ENCODE results near the gene ITPR2. TPM values are rescaled to one million over a fixed set of nuclear protein-coding genes. Genes with fewer than 3 reads are reported as not detected.

The ITPR2 gene
- total RNA-seq, 1 donor from 2014 or later: 15.8 TPM

DNA sequence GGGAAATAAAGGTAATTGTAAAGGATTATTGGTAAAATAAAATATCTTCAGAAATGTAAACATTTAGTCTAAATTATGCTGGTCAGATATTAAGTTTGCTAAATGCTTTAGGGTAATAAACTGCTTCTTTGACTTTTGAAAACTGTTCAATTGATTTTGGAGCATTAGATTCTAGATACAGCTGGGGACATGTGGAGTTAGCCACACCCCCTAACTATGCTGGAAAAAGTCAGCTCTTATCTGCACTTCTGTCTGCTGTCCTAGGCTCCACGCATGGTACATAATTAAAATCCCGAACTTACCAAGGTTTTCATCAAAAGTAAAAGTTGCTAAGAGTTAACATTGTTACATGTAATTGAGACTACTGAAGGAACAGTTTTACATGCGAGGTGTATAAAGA, 78.8 kb downstream of the ITPR2 start:
- no peaks in the 10 kb centered on the region for H3K36me3 ChIP-seq
- intact Hi-C loops (cut with micrococcal nuclease): no loop called here
- H3K27ac ChIP-seq (replicated peaks): no peak overlapping the region
- TF ChIP-seq, protein P1, sequence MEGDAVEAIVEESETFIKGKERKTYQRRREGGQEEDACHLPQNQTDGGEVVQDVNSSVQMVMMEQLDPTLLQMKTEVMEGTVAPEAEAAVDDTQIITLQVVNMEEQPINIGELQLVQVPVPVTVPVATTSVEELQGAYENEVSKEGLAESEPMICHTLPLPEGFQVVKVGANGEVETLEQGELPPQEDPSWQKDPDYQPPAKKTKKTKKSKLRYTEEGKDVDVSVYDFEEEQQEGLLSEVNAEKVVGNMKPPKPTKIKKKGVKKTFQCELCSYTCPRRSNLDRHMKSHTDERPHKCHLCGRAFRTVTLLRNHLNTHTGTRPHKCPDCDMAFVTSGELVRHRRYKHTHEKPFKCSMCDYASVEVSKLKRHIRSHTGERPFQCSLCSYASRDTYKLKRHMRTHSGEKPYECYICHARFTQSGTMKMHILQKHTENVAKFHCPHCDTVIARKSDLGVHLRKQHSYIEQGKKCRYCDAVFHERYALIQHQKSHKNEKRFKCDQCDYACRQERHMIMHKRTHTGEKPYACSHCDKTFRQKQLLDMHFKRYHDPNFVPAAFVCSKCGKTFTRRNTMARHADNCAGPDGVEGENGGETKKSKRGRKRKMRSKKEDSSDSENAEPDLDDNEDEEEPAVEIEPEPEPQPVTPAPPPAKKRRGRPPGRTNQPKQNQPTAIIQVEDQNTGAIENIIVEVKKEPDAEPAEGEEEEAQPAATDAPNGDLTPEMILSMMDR (IDR thresholded peaks at IDR 0.05; ENCODE audit: borderline replicate concordance): no peak
- no peaks in the 10 kb centered on the region for H3K4me1 ChIP-seq
- no peaks in the 10 kb centered on the region for H3K27me3 ChIP-seq (ENCODE audit: low read depth)
- H3K9me3 ChIP-seq (replicated peaks): peaks cover 12% of the 10 kb centered on the region
- no peak overlapping the region for H3K4me3 ChIP-seq
- DNase-seq: no peak

DNA sequence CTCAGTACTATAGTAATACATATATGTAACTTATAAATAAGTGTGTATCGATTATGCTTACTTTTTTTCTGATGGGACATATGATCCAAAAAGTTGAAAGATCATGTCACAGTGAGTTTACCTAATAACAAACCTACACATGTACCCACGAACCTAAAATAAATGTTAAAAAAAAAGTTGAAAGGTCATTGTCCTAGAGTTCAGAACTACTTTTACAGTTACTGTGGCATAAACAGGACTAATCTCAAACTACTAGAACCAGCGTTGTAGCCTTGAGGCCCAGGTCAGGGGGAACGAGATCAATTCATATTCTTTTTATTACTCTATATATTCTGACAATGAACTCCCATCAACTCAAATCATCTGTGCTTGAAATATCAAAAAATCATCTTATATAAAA, 81.8 kb downstream of the ITPR2 start:
- TF ChIP-seq, protein P1 (IDR thresholded peaks at IDR 0.05; ENCODE audit: borderline replicate concordance): no peak
- Histone ChIP-seq H3K36me3 (no peaks in the 10 kb centered on the region), H3K4me3 (no peak overlapping the region), H3K9me3 (replicated peaks) (peaks cover 11% of the 10 kb centered on the region), H3K27ac (replicated peaks) (no peak overlapping the region), H3K27me3 (ENCODE audit: low read depth) (no peaks in the 10 kb centered on the region), H3K4me1 (no peaks in the 10 kb centered on the region)
- intact Hi-C loops (cut with micrococcal nuclease): no loop called here
- no peak for DNase-seq

DNA sequence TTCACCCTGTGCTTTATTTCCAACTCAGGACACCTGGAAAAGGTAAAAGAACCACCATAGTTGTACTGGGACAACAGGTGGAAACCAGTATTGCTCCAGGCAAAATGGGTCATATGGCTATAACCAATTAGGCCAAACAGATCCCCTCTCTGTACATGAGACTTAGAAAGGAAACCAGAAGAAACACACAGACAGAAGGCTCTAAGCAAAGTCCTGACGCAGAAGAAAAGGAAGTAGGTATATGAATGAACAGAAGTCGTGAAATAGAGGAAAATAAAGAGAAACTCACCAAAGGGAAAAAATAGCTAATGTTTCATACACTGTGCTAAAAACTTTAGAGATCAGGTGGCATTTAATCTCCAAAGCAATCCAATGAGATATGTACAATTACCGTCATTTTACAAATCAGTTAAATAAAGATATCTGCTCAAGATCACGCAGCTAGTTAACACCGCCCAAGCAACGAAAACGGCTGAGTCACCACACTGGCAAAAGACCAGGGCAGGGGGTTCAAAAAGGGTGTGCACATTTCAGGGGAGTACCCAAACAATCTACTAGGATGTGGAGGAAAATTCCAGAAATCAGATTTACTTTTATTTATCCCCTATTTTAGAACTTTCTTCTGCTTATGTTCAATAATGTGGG, 82.3 kb downstream of the ITPR2 start:
- intact Hi-C loops (cut with micrococcal nuclease): no loop called here
- H3K4me3 ChIP-seq: no peak overlapping the region
- H3K36me3 ChIP-seq: no peaks in the 10 kb centered on the region
- H3K4me1 ChIP-seq: no peaks in the 10 kb centered on the region
- DNase-seq: no peak
- no peaks in the 10 kb centered on the region for H3K27me3 ChIP-seq (ENCODE audit: low read depth)
- no peak overlapping the region for H3K27ac ChIP-seq (replicated peaks)
- TF ChIP-seq, protein P1 (IDR thresholded peaks at IDR 0.05; ENCODE audit: borderline replicate concordance): no peak
- peaks cover 6% of the 10 kb centered on the region for H3K9me3 ChIP-seq (replicated peaks)

DNA sequence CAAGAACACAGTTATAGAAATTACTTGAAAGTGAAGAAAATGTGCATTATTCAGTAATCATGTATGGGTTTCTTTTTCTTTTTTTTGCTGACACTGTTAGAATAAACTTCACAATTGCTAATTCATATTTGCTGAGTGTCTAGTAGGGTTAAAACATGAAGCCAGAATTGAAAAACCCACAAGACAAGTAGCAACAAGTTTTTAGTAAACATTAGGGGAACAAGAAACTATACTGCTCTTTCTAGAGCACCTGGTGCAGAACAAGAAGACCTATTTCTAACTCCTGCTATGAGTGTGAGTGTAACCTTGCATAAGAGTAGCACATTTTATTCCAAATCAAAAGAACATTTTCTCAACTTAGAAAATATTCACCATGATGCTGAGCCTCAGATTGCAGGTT, 83.2 kb downstream of the ITPR2 start:
- Histone ChIP-seq H3K27ac (replicated peaks) (no peak overlapping the region), H3K27me3 (ENCODE audit: low read depth) (no peaks in the 10 kb centered on the region), H3K9me3 (replicated peaks) (no peaks in the 10 kb centered on the region), H3K4me3 (no peak overlapping the region), H3K4me1 (peaks cover 8% of the 10 kb centered on the region), H3K36me3 (no peaks in the 10 kb centered on the region)
- no peak for DNase-seq
- intact Hi-C loops (cut with micrococcal nuclease): no loop called here
- TF ChIP-seq, protein P1 (IDR thresholded peaks at IDR 0.05; ENCODE audit: borderline replicate concordance): no peak

DNA sequence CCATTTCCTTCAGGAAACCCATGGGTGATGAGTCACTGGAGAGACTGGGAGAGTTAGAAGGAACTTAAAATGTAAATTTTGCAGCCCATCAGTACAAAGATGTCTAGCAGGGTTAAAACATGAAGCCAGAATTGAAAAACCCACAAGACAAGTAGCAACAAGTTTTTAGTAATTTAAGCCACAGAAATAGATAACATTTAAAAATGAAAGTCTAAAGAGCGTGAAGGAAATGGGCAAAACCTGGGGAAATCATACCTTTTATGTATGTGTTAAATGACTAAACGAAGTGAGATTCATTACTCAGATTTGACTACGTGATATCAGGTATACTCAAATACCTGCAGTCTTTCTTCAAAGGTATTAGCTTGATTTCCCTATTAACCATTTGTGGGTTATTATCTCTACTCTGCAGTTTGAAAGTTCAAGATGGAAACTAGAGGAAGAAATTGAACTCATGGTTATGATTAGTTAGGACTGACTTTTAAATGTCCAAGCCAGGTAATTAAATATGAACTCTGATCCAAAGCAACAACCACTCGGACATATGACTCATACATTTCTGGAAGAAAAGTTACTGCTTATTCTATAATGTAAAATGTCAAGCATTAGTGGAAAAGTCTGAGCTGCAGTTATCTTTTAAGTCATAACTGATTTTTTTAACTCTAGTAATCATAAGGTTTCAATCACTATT, 84.1 kb downstream of the ITPR2 start:
- TF ChIP-seq, protein P1 (IDR thresholded peaks at IDR 0.05; ENCODE audit: borderline replicate concordance): no peak
- H3K27me3 ChIP-seq (ENCODE audit: low read depth): no peaks in the 10 kb centered on the region
- no peaks in the 10 kb centered on the region for H3K36me3 ChIP-seq
- H3K4me3 ChIP-seq: no peak overlapping the region
- H3K9me3 ChIP-seq (replicated peaks): no peaks in the 10 kb centered on the region
- H3K4me1 ChIP-seq: peaks cover 10% of the 10 kb centered on the region
- intact Hi-C loops (cut with micrococcal nuclease): no loop called here
- DNase-seq: no peak
- H3K27ac ChIP-seq (replicated peaks): no peak overlapping the region
